ENCODE measurements around the gene SNRPA1. TPM values are rescaled to one million over a fixed set of nuclear protein-coding genes. Genes with fewer than 3 reads are reported as not detected.

The SNRPA1 gene
- total RNA-seq, 2 experiments from 2014 or later = 214 to 222 TPM

DNA sequence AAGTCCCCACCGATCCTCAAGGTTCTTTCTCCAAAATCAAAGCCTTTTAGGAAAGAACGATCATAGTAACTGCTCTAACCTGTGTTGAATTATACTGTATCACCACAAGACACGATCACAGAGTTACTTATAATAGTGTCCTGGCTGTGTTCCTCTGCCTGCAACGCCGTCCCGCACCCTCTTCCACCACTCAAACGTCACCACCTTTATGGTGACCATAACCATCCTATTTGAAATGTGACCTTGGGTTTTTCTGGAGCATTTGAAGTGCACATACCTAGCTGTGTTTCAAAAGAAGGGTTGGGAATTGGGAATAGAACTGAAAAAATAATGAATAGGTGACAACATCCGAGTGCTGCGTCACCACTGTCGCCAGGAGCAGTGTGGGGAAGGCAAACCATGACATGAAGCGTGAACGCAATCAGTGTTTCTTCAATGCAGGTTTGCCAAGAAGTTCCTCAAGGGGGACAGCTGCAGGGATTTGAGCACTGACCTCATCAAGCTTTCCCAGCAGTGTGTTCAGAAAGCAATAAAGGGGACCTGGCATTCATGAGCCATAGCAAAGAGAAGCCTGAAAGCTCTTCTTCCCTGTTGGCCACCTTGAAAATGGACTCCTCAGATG is 17.0 kb downstream of the SNRPA1 start:
- H3K27me3 ChIP-seq (ENCODE audit: control insufficient read depth in 1 of 2, insufficient read depth in 2 of 2, low read length in 2 of 2) = no peaks in the 10 kb centered on the region
- no peaks in the 10 kb centered on the region for H3K9me3 ChIP-seq (ENCODE audit: control insufficient read depth in 1 of 2, insufficient read depth in 1 of 2, low read length in 2 of 2)
- peaks cover 23% of the 10 kb centered on the region for H3K4me1 ChIP-seq (ENCODE audit: insufficient read depth, low read length)
- no peak for DNase-seq
- H3K27ac ChIP-seq (ENCODE audit: low read depth in 1 of 2, low read length in 2 of 2) = no peak overlapping the region
- peaks cover 53% of the 10 kb centered on the region for H3K36me3 ChIP-seq (ENCODE audit: insufficient read depth, low read length)
- TF ChIP-seq, protein P1, sequence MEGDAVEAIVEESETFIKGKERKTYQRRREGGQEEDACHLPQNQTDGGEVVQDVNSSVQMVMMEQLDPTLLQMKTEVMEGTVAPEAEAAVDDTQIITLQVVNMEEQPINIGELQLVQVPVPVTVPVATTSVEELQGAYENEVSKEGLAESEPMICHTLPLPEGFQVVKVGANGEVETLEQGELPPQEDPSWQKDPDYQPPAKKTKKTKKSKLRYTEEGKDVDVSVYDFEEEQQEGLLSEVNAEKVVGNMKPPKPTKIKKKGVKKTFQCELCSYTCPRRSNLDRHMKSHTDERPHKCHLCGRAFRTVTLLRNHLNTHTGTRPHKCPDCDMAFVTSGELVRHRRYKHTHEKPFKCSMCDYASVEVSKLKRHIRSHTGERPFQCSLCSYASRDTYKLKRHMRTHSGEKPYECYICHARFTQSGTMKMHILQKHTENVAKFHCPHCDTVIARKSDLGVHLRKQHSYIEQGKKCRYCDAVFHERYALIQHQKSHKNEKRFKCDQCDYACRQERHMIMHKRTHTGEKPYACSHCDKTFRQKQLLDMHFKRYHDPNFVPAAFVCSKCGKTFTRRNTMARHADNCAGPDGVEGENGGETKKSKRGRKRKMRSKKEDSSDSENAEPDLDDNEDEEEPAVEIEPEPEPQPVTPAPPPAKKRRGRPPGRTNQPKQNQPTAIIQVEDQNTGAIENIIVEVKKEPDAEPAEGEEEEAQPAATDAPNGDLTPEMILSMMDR (IDR thresholded peaks at IDR 0.05) = no peak
- intact Hi-C loops (cut with DNase I, micrococcal nuclease) = loop anchor here (1.0 to 10.0 kb wide), 7 partner anchors 16 to 933 kb away; partner anchors contain the start of genes ADAMTS17 (in 1 of the 2), ASB7 (in 1 of the 2), CHSY1 (in 1 of the 2) and LINS1 (in 1 of the 2)
- peaks cover 79% of the 10 kb centered on the region for H3K36me3 Mint-ChIP-seq (ENCODE audit: low read depth)
- POLR2A ChIA-PET = interaction anchor here (1.0 to 1.6 kb wide), 2 partner anchors 17 to 26 kb away, joined by 6 to 10 read pairs; partner anchors contain the start of genes CHSY1 and SNRPA1
- CTCF ChIA-PET = interaction anchor here (1.6 kb wide), 1 partner anchor 11 kb away, joined by 5 read pairs; no protein-coding TSS in a partner anchor
- ATAC-seq (ENCODE audit: poor library complexity) = no peak
- peak overlapping the region; percentile 88 for H3K27ac Mint-ChIP-seq
- peak overlapping the region; percentile 92 for H3K4me3 ChIP-seq (ENCODE audit: low read length)
- no peaks in the 10 kb centered on the region for H3K9me3 Mint-ChIP-seq
- peak overlapping the region; percentile 92 for H3K4me3 Mint-ChIP-seq
- peaks cover 24% of the 10 kb centered on the region for H3K4me1 Mint-ChIP-seq (ENCODE audit: low read depth)
- no peaks in the 10 kb centered on the region for H3K27me3 Mint-ChIP-seq

DNA sequence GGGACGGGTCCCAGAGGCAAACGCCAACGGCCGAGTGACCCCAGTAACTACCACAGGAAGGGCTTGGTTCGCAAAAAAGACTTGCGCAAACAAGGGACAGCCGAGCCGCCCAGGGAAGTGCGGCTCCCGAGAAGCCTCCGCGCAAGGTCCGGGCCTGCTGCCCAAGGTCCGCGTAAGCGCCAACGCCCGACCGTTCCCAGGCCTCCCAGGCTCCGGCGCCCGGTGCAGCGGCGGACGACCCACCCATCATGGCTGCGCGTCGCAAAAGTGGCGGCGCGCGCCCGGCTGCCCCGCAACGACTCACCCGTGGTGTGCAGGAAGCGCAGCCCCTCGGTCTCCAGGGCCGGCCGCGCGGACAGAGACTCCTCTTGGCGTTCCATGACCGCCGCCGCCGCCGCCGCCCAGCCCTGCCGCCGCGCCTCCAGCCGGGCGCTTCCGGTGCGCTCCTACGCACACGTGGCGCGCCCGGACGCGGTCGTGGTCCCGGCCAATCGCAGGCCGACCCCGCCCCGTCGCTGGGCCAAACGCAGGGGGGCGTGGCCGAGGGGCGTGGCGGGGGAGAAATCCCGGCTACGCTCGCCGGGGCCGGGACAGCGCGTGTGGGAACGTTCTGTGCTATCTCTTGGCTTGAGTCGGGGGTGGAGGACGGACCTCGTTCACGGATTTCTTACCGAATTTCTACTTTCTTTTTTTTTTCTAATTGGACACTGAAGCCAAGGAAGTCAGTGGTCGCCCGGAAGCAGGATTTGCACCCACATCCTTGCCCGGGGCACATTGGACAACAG is 17.8 kb downstream of the SNRPA1 start, which contains the start of gene SELENOS:
Gene SELENOS, minus strand, starts transcription at position 448 of the 785 bp plus-strand sequence. Its CDS starts 68 bp downstream, at position 380.
- H3K27ac ChIP-seq (ENCODE audit: low read depth in 1 of 2, low read length in 2 of 2) = peak within 1 kb of the TSS; percentile 56 to 58
- peak within 1 kb of the TSS; percentile 95 for H3K27ac Mint-ChIP-seq

More for the DNA sequence above, 17.8 kb downstream of the SNRPA1 start, which contains the start of gene SELENOS:
- peak; percentile 68 to 95 (median 84) for DNase-seq
- ChIA-PET POLR2A (interaction anchor here (1.6 kb wide), 1 partner anchor 17 kb away, joined by 10 read pairs; the partner anchor contains the start of gene SNRPA1), CTCF (interaction anchor here (1.0 to 1.6 kb wide), 2 partner anchors 11 to 12 kb away, joined by 3 to 5 read pairs; no protein-coding TSS in a partner anchor)
- intact Hi-C loops (cut with DNase I, micrococcal nuclease) = loop anchor here (1.0 to 10.0 kb wide), 7 partner anchors 17 to 932 kb away; partner anchors contain the start of genes ADAMTS17 (in 1 of the 2), ASB7 (in 1 of the 2), CHSY1 (in 1 of the 2) and LINS1 (in 1 of the 2)
- no peaks in the 10 kb centered on the region for H3K27me3 ChIP-seq (ENCODE audit: control insufficient read depth in 1 of 2, insufficient read depth in 2 of 2, low read length in 2 of 2)
- Mint-ChIP-seq H3K27me3 (no peaks in the 10 kb centered on the region), H3K36me3 (ENCODE audit: low read depth) (peaks cover 79% of the 10 kb centered on the region), H3K9me3 (no peaks in the 10 kb centered on the region), H3K4me1 (ENCODE audit: low read depth) (peaks cover 24% of the 10 kb centered on the region), H3K4me3 (peak within 1 kb of the TSS; percentile 97)
- peak within 1 kb of the TSS; percentile 92 for H3K4me3 ChIP-seq (ENCODE audit: low read length)
- H3K9me3 ChIP-seq (ENCODE audit: control insufficient read depth in 1 of 2, insufficient read depth in 1 of 2, low read length in 2 of 2) = no peaks in the 10 kb centered on the region
- H3K36me3 ChIP-seq (ENCODE audit: insufficient read depth, low read length) = peaks cover 55% of the 10 kb centered on the region
- ATAC-seq (ENCODE audit: poor library complexity) = peak; percentile 96
- H3K4me1 ChIP-seq (ENCODE audit: insufficient read depth, low read length) = peaks cover 23% of the 10 kb centered on the region
- TF ChIP-seq, protein P1 (IDR thresholded peaks at IDR 0.05) = no peak
